Thyroid gland (tissue), 4 donors: ENCODE measurements around the gene TYMP. TPM values are rescaled to one million over a fixed set of nuclear protein-coding genes. Genes with fewer than 3 reads are reported as not detected.

ENCODE experiments used
- DNase-seq, 2 donors: peaks; one replicate each; pipeline ENCODE4 v3.0.0-alpha.2; 2019
- H3K27ac ChIP-seq, 3 donors: fragments of 200-600 bp; sonication (generic); 1 replicate in 2 of 3; 2 replicates in 1 of 3; pipeline ENCODE4 v1.5.1; 2016 to 2019; ENCODE audit warnings: mild to moderate bottlenecking in 1 of 3, moderate library complexity in 1 of 3
- H3K27me3 ChIP-seq: fragments of 200-600 bp; sonication (generic); one replicate; pipeline ENCODE4 v1.5.1; 2019
- H3K36me3 ChIP-seq, 2 donors: fragments of 200-600 bp; sonication (generic); one replicate each; pipeline ENCODE4 v1.5.1; 2016 to 2019
- H3K4me1 ChIP-seq, 2 donors: fragments of 200-600 bp; sonication (generic); one replicate each; pipeline ENCODE4 v1.5.1; 2017 to 2019
- H3K4me3 ChIP-seq, 3 donors: fragments of 200-600 bp; sonication (generic); replicated peaks in 1 of 3; 1 replicate in 2 of 3; 2 replicates in 1 of 3; pipeline ENCODE4 v1.5.1; 2016; ENCODE audit warnings: mild to moderate bottlenecking in 1 of 3
- H3K9me3 ChIP-seq: fragments of 200-600 bp; sonication (generic); one replicate; pipeline ENCODE4 v1.5.1; 2017
- CTCF ChIP-seq, 6 experiments: fragments of 200-600 bp in 3 of 6; fragments of 450-650 bp in 3 of 6; sonication (generic) in 3 of 6; IDR thresholded peaks; one replicate each; pipeline ENCODE4 v1.5.1; 2016 to 2019; ENCODE audit warnings: antibody characterized with exemption in 6 of 6, mild to moderate bottlenecking in 2 of 6, inconsistent platforms in 1 of 6, moderate library complexity in 1 of 6
- POLR2A ChIP-seq, 2 donors: fragments of 450-650 bp; IDR thresholded peaks; one replicate each; pipeline ENCODE4 v1.6.1; 2017; ENCODE audit warnings: antibody characterized with exemption in 2 of 2, mild to moderate bottlenecking in 2 of 2, moderate library complexity in 1 of 2
- WGBS, 2 donors: methylation state at CpG; one replicate each; pipeline ENCODE4 v1.1.5; 2017; 5-methylcytosine and 5-hydroxymethylcytosine counted together
- intact Hi-C: fragments of 100-400 bp; cut with DNase I; formaldehyde crosslinking; loops from one replicate; pipeline ENCODE4 v1.15.1; 2023
- total RNA-seq, 4 donors: library from RNA; depleted of rRNA; stranded (reverse); fragments of >200 nt; gene quantifications; one replicate each; pipeline ENCODE4 v1.2.3, GENCODE V29; 2016

TYMP gene
- total RNA-seq, 4 donors from 2014 or later: 28.0 to 61.0 (median 33.6) TPM

- 86 to 90% methylated on average over 7 to 23 of the region's 31 CpGs for WGBS, 2 donors
- Histone ChIP-seq H3K9me3 (no peaks in the 10 kb centered on the region), H3K4me3 (no peak overlapping the region), H3K4me1 (peaks cover 25 to 42% of the 10 kb centered on the region in 2 donors), H3K27me3 (no peaks in the 10 kb centered on the region), H3K36me3 (no peaks in the 10 kb centered on the region), H3K27ac (no peak overlapping the region)
- TF ChIP-seq POLR2A (IDR thresholded peaks at IDR 0.05): no peak
- TF ChIP-seq CTCF (IDR thresholded peaks at IDR 0.05): no peak
- no peak for DNase-seq
- intact Hi-C loops: no loop called here
Observed at GRCh38 chr22:50489363-50490243, 40.2 kb downstream of the TYMP start.

- no peaks in the 10 kb centered on the region for H3K36me3 ChIP-seq
- TF ChIP-seq POLR2A (IDR thresholded peaks at IDR 0.05): no peak
- no peak for TF ChIP-seq CTCF (IDR thresholded peaks at IDR 0.05)
- 82 to 88% methylated on average over 17 to 19 of the region's 19 CpGs for WGBS, 2 donors
- DNase-seq: no peak
- H3K4me3 ChIP-seq: no peak overlapping the region
- no peak overlapping the region for H3K27ac ChIP-seq
- no peaks in the 10 kb centered on the region for H3K27me3 ChIP-seq
- intact Hi-C loops: no loop called here
- H3K4me1 ChIP-seq: peaks cover 29 to 49% of the 10 kb centered on the region in 2 donors
- H3K9me3 ChIP-seq: no peaks in the 10 kb centered on the region
Observed at GRCh38 chr22:50488886-50489285, 40.9 kb downstream of the TYMP start.

- intact Hi-C loops: no loop called here
- H3K4me1 ChIP-seq: peaks cover 37 to 57% of the 10 kb centered on the region in 2 donors
- 78 to 80% methylated on average over 7 to 9 of the region's 18 CpGs for WGBS, 2 donors
- no peaks in the 10 kb centered on the region for H3K27me3 ChIP-seq
- TF ChIP-seq POLR2A (IDR thresholded peaks at IDR 0.05): no peak
- TF ChIP-seq CTCF (IDR thresholded peaks at IDR 0.05): no peak
- H3K36me3 ChIP-seq: no peaks in the 10 kb centered on the region
- no peaks in the 10 kb centered on the region for H3K9me3 ChIP-seq
- no peak overlapping the region for H3K4me3 ChIP-seq
- DNase-seq: no peak
- peak overlapping the region in 1 of 3 donors; percentile 92 for H3K27ac ChIP-seq
Observed at GRCh38 chr22:50488006-50488677, 41.7 kb downstream of the TYMP start.

GRCh38 chr22:50487290-50488005 is 42.4 kb downstream of the TYMP start:
- DNase-seq: no peak
- Histone ChIP-seq H3K4me3 (no peak overlapping the region), H3K27ac (peak overlapping the region; percentile 80 to 92 (median 86)), H3K27me3 (no peaks in the 10 kb centered on the region), H3K36me3 (no peaks in the 10 kb centered on the region), H3K4me1 (peaks cover 40 to 61% of the 10 kb centered on the region in 2 donors), H3K9me3 (no peaks in the 10 kb centered on the region)
- intact Hi-C loops: no loop called here
- no peak for TF ChIP-seq CTCF (IDR thresholded peaks at IDR 0.05)
- no peak for TF ChIP-seq POLR2A (IDR thresholded peaks at IDR 0.05)
- 66 to 83% methylated on average over 4 to 22 of the region's 23 CpGs for WGBS, 2 donors
